Stimulated activated CD8-positive, alpha-beta memory T cell treated with anti-CD3 and anti-CD28 coated beads, Interleukin-15, amount 100 ng/mL, for 48 hours (primary cell): Measurements from ENCODE around the gene EFCC1.
"Not testable (repeated sequence)": the region's sequence is repeated elsewhere in the genome, so short reads cannot be mapped to it uniquely, and the experiment has no call there.

ENCODE experiments used
- DNase-seq, 2 donors: peaks; one replicate each; pipeline ENCODE4 v3.0.0-alpha.2; 2020; ENCODE audit warnings: low read depth in 2 of 2

EFCC1 gene

DNA sequence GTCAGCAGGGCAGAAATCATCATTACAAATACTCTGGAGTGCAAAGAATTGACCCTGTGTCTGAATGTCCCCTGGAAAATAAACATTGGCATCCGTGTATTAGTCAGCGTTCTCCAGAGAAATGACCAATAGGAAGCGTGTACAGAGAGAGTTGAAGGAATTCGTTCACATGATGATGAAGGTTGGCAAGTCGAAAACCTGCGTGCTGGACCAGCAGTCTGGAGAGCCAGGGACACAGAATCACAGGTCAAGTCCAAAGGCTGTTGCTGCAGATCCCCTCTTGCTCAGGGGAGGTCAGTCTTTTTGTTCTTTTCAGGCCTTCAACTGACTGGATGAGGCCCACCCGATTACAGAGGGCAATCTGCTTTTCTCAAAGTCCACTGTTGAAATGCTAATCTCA lies 76.1 kb downstream of the EFCC1 start:
- DNase-seq = no peak

DNA sequence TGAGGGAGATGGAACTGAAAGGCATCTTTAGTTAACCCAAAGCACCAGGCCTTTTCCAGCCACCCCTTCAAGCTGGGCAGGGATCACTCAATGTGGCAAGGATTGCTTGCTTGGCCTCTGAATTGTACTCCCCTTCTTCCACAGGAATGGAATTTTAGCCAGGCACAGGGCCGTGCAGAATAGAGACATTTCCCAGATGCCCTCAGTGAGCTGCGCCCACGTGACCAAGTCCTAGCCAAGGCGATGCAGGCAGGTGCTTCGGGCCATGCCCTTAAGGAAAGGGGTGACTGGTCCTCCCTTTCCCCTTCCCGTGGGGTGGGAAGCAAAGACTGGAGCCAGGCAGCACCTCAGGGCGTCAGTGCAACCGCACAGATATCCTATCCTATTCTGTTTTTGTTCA lies 77.4 kb downstream of the EFCC1 start:
- DNase-seq = no peak

DNA sequence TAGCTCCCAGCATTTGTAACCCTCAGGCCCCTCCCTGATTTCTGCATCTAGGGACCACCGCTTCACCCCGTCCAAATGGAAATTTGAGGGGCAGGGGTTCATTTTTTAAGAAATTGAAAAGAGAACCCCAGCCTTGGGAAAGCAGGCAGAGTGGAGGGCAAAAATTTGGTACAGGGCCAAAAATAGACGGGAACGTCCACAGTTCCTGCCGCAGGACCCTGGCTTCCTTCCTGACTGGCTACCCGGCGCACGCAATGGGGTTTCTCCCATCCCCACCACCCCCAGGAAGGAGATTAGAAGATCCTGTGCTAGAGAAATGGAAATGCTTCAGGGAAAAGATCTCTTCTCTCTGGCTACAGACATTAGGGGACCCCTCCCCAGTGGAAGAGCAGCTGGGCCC lies 80.4 kb downstream of the EFCC1 start:
- DNase-seq = no peak

DNA sequence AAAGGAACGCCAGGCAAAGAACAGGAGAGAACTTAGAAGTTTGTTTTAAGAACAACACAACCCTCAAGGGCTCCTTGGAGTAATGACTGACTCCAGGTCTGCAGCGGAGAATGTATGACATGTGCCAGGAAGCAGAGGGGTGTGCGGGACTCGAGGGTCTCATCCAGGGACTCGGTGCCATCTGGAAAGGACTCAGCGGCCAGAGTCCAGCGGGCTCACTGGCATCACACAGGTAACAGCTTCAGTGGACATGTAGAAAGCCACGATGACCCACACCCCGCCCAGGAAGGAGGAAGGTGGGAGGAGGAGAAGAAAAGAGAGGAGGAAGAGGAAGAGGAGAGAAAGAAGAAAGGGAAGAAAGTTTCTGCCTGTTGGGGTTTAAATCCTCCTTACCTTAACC lies 80.9 kb downstream of the EFCC1 start:
- DNase-seq = no peak

DNA sequence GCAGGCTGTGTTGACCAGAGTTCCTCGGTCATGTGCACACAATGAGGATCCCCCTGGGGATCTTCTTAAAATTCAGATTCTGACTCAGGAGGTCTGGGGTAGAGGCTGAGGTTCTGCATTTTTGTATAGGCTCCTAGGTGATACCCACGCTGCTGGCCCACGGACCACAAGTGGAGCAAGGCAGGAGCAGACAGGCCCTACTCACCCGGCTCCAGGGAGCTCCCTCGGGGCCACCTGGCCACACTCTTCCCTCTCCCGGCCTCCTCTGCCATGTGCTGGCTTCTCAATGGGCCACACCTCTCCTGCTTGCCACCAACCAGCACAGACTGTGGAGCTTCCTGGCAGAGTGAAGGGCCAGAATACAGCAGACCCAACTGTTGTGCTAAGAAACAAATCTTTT lies 83.4 kb downstream of the EFCC1 start:
- no peak for DNase-seq

DNA sequence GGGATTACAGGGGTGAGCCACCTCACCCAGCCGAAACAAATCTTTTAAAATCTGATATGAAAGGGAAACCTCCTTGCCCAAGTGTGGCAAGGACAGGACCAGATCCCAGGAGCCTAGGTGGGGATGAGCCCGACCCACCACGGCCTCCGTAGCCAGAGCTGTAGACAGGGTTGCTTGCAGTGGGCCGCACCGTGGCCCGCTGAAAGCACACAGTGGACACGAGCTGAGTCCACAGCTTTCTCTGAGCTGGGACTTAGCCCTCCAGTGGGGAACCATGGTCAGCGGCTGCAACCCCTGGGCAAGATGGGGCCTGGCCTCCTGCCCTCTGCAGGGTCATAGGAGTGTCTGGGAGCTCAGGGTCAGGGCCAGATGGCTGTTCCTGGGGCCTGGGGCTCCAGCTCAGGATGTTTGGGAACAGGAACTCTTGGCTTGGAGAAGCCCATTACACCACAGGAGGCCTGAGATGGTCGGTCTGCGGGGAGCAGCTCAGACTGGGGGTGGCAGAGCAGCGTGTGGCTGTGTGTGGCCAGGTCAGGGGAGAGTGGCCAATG lies 84.1 kb downstream of the EFCC1 start:
- DNase-seq = no peak

DNA sequence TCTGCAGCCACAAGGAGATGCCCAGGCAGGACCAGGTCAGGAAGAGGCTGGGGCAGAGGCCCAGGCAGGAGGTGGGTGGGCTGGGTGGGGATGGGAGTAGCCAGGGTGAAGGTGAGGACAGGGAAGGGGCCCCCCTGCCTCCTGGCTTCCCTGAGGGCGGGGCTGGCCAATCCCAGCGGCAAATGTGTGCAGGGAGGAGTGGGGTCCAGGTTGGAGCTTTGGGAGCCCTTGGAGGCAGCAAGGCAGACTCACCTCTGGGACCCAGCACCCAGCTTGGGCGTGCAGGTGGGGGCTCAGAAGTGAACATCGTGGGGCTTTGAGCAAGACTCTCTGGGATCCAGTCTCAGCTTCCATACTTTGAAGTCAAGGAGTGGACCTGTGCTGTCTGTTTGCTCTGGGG lies 84.7 kb downstream of the EFCC1 start:
- no peak for DNase-seq

GRCh38 chr3:129087138-129087702 lies 86.1 kb downstream of the EFCC1 start:
- DNase-seq = no peak

- DNase-seq = not testable (repeated sequence)
Measured at GRCh38 chr3:129087904-129088303, 86.8 kb downstream of the EFCC1 start.

DNA sequence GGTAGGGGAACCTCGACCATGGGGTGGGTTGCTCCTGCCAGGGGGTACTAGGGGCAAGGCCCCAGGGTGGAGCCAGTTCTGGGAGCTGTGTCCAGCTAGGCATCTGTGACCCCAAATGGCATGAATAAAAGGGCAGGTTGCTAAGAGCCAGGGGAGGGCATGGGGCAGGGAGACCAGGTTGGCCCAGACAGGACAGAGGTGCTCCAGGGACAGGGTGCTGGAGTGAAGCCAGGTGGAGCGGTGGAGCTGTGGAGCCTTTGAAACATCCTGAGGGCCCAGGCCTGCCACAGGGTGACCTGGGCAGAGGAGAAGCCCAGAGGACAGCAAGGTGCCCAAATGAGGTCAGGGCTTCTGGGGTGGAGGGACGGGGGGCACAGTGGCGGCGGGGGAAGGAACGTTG lies 87.2 kb downstream of the EFCC1 start:
- DNase-seq = not testable (repeated sequence)
